Fibroblast of skin of left biceps (primary cell): Measurements from ENCODE around the gene EFNA5.

Experiments used
- DNase-seq, 2 experiments: peaks; one replicate each; pipeline ENCODE4 v3.0.0-alpha.2; 2013; ENCODE audit warnings: low read depth in 2 of 2

EFNA5 gene

DNA sequence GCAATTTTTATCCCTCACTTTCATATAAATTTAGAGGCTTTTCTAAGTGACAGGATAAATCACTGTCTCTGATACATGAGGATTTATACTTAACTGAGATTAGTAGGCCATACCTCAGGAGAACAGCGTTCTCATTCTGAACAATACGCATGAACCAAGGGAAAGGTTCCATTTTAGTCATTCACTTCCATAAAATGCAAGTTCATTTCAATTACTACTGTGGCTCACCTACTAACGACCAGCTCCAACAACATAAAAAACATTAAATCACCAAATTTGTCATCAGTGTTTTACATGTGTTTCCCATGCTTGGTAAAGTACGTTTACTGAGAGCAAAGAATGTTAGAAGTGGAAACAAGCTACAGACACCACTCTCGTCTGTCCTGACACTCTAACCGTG is 67.4 kb downstream of the EFNA5 start:
- DNase-seq = no peak

DNA sequence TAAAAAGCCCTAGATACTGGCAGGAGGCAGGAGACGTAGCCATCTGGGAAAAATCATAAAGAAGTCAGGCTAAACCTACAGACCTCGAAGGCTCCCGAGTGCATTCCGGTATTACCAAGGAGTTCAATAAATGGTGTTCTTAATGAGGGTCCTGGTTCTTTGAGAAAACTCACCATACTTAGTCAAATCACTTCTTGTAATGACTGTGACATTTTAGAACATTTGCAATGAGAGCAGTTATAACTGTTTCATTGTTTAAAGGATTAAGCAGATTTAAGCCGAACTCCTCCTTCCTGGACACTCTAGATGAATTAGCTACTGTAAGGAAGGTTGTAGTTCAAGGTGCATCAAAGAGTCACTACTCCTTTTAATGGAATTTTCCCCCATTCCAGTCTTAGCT is 67.8 kb downstream of the EFNA5 start:
- DNase-seq = no peak

DNA sequence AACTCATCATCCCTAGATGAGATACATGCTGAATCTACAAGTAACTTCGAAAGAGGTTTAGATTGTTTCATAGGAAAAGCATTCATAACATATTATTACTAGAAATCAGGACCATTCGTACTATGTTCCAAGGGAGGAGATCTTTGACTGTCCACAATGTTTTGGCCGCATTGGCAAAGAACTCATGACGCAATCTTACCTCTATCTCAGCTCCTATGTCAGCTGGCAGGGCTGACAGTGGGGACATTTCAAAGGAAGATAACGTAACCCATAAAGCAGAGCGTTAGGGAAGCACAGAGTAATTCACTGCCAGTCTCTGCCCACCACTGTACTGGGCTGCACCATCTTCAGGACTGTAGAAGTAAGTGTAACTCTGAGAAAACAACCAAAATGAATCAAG is 69.7 kb downstream of the EFNA5 start:
- DNase-seq = no peak

DNA sequence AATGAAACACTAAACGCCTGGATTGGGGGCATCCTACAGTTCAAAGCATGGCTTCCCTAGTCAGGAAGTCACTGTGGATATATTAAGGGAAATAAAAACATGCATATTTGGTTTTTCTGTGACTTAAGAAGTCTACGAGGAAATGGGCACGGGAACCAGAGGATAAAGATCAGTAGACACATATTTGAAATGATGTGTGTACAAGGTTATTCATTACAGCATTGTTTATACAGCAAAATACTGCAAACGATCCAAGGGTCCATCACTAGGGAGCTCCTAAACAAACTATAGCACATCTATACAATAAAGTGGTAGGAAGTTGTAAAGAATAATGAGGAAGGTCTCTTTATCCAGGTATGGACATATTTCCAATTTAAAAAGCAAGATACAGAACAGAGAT is 71.8 kb downstream of the EFNA5 start:
- no peak for DNase-seq

DNA sequence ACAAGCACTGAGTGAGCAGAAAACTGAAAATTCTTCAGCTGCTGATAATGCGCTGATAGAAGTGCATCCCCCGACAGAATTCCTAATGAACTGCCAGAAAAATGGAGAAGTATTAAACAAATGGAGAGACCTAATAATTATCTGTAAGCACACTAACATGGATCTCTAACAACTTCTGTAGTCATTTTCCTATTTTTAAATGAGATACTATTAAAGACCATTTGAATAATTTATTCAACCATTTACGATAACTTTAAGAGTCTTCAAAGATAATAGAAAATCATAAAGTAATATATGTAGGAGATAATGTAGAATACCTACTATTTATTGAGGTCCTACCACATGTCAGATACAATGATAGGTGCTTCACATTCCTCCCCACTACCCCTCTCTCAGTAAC is 72.9 kb downstream of the EFNA5 start:
- no peak for DNase-seq

DNA sequence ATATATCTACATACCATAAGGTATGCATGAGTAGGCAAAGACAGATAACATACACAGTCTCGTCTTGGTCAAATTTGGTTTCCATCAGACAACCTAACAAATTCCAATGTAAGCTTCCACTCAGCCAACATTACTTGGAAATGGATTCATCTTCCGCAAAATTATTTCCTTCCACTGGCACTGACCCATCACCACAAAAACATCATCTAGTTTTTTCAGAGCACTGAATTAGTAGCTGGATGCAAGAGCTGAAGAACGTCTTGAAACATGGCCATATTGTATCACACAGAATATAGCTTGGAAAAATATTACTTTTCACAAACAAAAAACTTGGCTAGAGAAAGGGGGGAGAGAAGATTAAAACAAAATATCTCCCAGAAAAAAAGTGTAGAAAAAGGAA is 73.5 kb downstream of the EFNA5 start:
- no peak for DNase-seq

DNA sequence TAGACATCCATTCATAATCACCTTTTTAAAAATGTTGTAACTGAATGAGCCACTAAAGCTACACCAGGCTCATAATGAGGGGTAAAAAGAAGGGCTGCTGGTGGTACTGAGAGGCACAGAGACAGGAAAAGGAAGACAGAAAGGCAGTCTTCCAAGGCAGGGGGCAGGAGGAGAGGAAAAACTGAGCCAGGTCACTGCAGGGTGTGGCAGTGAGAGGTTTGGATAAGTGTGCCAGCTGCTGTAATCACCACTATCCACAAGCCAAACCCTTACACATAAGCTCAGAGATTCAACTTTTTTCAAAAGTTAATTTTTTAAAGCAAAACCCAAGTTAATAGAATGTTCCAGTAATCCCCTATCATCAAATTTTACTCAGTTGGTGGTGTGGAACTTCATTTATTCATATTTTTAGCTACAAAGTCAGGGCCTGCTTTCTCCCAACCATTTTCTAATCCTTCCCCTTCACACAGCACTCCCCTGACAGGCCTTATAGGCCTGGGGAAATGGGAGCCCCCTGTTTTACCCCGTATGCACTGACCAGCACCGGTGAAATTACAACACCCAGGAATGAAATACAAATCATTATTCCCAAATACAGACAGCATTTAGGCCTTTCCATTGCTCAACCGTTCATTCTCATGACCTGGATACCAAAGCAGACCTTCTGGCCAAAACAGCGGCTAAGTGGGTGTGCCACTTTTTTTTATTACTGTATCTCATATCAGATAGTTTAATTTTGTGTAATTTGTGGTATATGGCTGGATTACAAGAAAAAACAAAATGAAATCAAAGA is 76.3 kb downstream of the EFNA5 start:
- no peak for DNase-seq

DNA sequence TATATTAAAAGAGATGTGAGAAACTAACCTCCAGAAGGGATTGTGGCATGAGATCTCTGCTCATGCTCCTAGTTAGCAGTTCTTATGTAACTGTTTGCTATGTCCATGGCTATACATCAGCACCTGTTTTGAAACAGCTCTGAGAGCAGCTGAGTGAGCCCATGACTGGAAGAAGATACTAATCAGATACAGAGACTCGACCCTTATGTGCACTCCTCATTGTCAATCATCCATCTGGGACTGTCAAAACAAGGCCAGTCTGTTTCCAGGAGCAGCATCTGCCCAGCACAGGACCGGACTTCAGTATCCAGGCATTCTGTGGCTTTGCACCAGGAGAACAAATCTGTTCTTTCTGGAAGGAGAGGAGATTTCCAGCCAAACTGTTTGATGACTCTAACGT is 77.7 kb downstream of the EFNA5 start:
- DNase-seq = no peak

DNA sequence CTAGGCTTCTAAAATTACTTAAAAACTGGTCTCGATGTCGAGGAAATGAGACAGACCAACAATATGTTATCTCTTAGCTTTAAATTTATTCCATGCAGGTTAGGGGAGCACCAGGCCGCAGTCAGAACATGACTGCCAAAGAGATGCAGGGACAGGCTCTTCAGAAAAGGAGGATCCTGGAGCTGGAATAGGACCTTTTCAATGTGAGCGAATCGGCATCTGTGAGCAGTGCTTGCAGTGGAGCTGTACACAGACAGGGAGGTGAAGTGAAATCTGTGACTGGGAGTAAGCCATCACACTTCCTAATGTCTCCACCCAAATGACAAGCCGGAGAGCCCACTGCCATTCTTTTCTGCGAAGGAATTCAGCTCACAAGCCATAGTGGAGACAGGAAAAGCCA is 78.2 kb downstream of the EFNA5 start:
- no peak for DNase-seq

DNA sequence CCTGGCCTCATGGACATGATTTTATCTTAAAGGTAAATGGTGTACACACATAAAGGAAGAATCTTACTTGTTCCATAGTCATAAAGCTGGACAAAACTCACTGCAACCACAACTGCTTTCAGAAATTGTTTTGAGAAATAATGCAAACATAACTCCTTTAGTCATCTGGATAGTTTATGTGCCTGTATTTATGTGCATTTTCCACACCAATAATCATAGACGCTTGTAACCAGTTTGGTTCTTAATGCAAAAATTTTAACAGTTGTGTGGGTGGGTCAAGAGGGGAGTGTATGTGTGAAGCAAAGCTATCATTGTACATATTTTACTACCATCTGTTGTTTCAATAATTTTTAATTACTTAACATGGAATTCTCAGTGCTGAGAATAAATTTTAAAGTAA is 80.1 kb downstream of the EFNA5 start:
- no peak for DNase-seq

DNA sequence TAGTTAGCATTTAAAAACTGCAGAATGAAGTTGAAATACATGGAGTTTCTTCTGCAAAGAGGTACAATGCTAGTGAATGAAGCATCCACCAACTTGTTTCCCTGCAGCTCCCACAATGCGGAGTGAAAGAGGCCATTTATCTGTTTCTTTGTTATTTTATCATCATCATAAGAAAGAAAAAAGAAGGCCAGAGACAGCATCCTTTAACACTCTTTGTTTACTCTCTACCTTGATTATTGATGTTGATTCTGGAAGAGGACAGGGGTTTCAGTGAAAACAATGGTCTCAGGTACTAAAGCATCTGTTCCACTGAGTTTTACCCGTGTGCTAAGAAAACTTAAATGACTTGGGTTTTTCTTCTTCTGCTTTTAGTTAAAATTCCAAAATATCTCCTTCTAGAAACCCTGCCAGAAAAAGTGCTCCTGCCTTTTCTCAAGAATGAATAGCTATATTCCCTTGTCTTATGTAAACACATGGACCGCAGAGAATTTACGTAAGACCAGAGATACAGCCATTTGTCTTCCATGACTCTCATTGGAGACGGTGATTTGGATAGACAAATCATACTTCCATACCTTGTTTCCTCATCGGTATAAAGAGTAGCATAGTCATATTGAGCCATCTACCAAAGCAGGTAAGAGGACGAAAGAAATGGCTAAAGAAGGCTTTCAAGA is 81.1 kb downstream of the EFNA5 start:
- DNase-seq = no peak

DNA sequence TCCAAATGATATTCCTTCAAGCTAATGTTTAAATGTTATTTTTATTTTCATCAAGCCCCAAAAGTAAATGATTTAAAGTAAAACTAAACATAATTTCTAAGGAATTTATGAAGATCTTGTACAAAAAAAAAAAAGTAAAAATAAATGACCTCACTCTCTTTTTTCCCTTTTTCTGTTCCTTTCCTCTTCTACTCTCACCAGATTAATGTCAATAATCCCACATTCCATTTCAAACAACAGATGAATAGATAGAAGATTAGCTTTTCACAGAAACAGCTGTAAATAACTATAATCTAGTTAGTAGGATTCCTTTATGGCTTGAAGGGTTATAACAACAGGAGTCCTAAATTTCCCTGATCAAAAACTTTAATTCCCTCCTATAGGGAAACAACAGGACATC is 88.1 kb downstream of the EFNA5 start:
- DNase-seq = no peak

DNA sequence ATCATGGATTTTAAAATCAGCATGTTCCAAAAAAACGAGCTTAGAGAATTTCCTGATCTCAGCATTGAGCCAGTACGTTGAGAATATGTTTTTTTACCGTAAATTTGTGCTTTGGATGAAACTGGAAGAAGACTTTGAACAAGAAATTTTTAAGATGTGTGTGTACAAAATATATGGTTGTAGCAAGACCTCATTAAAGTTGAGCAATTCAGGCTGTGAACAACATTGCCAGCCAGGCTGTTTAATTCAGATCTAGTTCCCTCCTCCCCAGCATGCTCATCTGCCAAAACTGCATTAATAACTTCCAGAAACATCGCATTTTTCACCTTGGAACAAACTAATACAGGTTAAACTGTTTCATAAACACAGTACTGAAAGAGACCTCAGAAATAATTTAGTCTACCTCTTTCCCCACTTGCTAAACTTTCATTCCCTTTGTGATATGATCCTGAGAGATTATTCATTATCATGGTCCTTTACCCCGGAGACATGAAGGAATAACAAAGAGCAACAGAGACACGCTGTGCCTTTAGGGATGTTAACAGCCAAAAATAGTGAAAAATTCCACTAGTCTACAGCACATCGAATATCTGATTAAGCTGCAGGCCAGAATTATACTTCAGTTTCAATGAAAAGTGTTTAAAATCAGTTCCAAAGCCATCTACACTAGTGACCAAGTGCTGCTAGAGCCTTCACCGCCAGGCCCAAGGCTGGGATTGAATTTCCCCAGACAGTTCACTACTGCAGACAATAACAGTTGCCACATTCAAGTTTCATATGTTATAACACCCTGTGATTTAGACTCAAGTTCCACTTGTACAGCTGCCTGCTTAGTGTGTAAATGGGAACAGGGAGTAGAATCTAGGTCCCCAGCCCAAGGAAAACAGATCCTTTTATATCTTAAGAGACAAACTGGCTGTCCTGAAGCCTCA is 89.6 kb downstream of the EFNA5 start:
- no peak for DNase-seq

DNA sequence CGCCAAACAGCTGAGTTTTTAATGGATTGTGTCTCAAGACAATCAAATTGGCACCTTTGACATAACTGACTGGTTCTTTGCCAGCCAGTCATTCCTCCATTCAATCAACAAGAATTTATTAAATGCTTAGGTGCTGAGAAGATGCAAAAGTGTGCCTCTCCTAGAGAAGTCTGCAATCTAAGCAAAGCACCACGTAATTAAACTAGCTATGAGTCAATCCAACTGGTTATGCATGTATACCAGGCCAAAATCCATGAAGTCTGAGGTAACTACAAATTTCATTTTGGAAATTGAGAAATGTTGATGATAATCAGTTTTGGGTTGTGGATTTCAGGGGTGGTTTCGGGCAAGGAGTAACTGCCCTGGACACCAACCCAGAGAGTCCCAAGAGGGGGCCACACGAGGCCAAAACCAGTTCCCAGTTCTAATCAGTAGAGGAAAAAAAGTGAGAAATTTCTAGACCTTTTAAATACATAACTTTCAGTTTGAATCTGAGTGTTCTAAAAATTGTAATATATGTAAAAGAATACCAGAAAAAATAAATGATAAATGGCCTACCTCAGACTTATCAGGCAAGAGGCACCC is 92.6 kb downstream of the EFNA5 start:
- no peak for DNase-seq

DNA sequence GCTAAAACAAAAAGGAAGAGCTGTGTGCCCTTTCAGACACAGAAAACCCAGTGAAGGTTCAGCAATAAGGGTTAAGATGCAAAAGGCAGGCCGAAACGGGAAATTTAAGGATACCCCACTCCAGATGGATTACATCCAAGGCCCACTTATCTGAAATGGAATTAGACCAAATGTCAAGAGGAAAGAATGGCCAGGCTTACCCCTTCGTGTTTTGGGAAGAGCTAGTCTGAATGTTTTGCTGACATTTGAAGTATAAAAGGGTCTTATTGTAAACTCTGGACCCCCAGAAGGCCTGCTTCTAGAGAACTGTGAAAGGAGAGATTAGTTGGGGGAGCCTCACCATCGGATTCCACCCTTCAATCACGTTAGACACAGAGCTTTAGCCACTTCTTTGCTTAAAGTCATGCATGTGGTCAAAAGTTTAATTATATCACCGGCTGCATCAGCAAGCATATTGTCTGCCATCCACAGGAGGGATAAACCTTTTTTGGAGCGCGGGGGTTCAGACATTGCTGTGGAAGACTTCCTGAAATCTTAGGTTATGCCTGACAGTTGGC is 93.3 kb downstream of the EFNA5 start:
- no peak for DNase-seq

DNA sequence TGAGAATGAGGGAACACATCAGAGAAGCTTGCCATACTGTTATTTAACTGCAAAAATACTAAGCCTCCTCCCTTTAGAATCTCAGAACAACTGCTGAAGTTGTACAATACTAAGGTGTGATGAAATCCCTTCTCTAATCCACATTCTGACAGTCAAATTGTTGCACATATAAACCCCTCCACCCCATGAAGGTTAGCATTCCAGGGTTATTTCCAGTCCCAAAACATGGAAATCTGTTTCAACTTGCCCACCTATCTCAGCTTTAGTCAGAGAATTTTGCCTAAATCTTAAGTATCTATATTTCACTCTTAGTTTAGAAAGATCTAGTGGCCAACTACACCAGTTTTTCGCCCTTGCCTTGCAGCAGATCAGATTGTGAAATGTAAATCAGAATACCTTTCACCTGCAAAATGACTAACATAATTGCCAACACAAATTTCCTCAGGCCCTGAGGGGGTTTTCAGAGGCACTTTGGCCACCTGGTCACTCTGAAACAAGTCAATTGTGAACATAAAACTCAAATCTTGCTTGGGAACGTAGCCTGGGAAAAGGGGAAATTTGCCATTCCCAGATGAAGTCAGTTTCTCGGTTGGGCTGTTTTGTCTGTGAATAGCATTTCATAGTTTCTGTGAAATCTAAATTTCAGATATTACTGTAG is 93.9 kb downstream of the EFNA5 start:
- DNase-seq = no peak

DNA sequence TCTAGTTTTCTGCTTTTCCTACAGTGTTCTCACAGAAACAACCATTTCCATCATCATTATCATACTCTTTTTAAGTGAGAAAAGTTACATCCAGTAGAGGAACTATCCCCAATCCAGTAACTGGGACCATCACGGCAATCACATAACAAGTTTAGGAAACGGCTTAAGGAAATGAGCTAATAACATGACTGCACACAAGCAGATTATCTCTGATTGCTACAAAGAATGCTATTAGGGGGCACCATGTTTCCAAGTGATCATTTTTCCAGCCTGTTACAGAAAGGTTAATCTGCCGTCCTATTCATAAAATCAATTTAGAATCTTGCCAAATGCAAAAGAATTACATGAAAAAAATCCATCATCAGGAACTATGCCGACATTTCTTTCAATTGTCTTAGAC is 94.6 kb downstream of the EFNA5 start:
- no peak for DNase-seq

DNA sequence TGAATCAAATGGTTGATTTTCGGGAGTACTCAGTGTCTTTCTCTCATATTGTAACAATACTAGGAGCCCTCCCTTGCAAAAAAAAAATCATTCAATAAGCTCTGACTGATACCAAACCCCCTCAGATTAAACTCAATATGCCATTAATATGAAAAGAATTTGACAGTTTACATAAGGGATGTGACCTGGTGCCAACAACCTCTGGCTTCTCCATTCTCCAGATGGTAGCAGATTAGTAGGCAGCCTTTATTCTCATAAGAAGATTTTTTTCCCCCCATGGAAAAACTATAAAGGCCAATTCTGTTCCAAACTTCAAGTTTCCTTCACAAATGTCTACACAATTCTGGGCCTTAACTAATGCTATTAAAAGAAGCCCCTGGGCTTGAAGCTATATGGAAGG is 96.5 kb downstream of the EFNA5 start:
- DNase-seq = no peak

DNA sequence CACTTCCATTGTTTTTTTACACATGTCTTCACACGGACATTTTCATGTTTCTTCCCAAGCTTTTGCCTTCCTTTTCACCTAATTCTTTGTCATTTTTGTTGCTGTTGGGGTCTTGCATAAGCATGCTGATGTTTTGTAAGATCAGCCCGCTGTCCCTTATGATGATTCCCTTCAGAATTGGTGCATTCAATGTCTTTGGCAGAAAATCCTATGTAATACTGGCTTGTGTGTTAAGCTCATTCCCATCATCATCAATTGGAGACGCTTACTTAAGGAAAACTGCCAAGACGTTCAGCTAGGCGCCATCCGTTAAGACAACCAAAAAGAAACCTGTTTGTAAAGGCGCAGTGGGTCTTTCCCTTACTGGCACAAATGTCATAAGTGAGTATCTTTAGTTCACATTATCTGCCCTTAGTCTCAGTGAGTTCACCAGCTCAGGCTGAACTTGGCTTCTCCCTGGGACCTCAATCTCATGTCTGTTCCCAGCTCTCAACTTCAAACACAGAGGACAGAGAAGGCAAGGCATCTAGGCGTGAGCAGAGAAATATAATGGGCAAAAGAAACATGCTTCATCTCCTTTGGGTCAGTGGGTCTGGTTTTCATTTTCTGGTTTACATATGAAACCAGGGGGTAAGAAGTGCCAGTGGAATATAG is 97.9 kb downstream of the EFNA5 start:
- no peak for DNase-seq

DNA sequence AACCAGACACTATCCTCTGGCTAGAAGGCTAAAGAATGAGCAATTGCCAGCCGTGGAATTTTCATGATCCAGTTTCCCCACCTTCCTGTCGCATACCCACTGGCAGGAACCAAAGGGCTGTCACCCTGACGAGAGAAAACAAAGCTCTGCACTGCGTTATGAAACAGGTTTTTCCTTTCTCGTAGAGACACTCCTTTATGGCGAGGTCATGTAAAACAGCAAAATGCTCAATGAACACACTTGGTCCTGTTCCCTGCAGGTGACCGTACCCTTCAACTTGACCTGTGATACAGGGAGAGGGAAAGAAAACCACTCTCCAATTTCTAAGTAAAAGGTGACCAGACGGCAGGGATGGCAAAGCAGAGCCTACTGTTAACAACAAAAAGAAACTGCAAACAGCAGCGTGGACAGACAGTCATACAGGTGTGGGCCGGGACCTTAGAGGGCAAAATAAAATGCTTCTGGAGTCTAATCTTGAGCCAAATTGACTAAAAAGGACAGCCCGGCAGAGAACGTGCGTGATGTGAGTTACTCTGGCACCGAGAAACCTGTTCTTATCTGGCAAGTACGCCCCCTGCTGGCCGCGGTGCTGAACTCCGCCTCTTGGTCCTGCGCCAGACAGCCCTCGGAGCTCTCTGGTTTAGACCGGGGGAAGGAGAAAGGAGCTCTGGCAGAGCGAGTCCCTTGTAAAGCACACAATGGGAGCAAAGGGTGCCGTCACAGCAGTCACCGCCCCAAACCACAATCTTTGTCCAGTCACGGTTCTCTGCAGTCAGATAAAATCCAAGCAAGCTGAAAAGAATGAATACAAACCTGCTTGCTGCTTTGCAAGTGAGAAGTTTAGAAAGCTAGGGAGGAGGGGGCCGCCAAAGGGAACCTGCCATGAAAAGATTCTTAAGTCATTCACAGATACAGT is 98.9 kb downstream of the EFNA5 start:
- DNase-seq = peak; percentile 55 to 60
